IMR-90 (cell line): ENCODE data around the gene COPS2. TPM values are rescaled to one million over a fixed set of nuclear protein-coding genes. Genes with fewer than 3 reads are reported as not detected.

Experiments
- ATAC-seq: fragments of 200-7000 bp; cut with Tn5 transposase; 2 replicates; pipeline ENCODE4 v1.9.1; 2020; ENCODE audit warnings: low read depth, mild to moderate bottlenecking, moderate library complexity
- BruUV-seq: library from RNA; stranded (reverse); fragments of 400-500 nt; replicated peaks from 2 replicates; lab custom pipeline; 2021; lab: Mats Ljungman, UMichigan
- CTCF ChIA-PET: fragments of 300-600 bp; formaldehyde crosslinking; extraction: SDS; loops from one replicate; lab custom pipeline; 2021; ENCODE audit warnings: antibody characterized with exemption; lab: Yijun Ruan, JAX
- POLR2A ChIA-PET: fragments of 300-600 bp; sonication (Branson Sonifier 250); formaldehyde crosslinking; loops from one replicate; lab custom pipeline; 2022; ENCODE audit warnings: antibody characterized with exemption; ENCODE audit not compliant: unreplicated experiment; lab: Charles Lee
- DNase-seq: peaks from one replicate; pipeline ENCODE4 v3.0.0; 2013
- H2AFZ ChIP-seq: replicated peaks from 2 replicates; pipeline ENCODE3; 2013; ENCODE audit warnings: low read length, mild to moderate bottlenecking; ENCODE audit not compliant: poor library complexity
- H2AK5ac ChIP-seq: 2 replicates; pipeline ENCODE4 v1.6.1; 2013; ENCODE audit warnings: low read depth, low read length, inconsistent platforms
- H2AK9ac ChIP-seq: replicated peaks from 2 replicates; pipeline ENCODE3; 2013; ENCODE audit warnings: mild to moderate bottlenecking, low read depth, low read length, moderate library complexity; ENCODE audit not compliant: poor library complexity
- H2BK120ac ChIP-seq: 2 replicates; pipeline ENCODE4 v1.6.1; 2013; ENCODE audit warnings: low read depth, low read length, inconsistent platforms
- H2BK15ac ChIP-seq: 3 replicates; pipeline ENCODE4 v1.6.1; 2013; ENCODE audit warnings: low read depth, low read length, inconsistent platforms
- H2BK20ac ChIP-seq: 2 replicates; pipeline ENCODE4 v1.6.1; 2013; ENCODE audit warnings: low read depth, mild to moderate bottlenecking, inconsistent platforms, low read length, moderate library complexity
- H2BK5ac ChIP-seq: 2 replicates; pipeline ENCODE4 v1.6.1; 2013; ENCODE audit warnings: mild to moderate bottlenecking, low read depth, low read length, inconsistent platforms; ENCODE audit not compliant: poor library complexity, severe bottlenecking
- H3K14ac ChIP-seq: replicated peaks from 2 replicates; pipeline ENCODE4 v1.6.1; 2013; ENCODE audit warnings: low read depth, low read length, inconsistent platforms
- H3K18ac ChIP-seq: 2 replicates; pipeline ENCODE4 v1.6.1; 2013; ENCODE audit warnings: low read depth, low read length, control low read depth
- H3K23ac ChIP-seq: 2 replicates; pipeline ENCODE4 v1.6.1; 2013; ENCODE audit warnings: low read depth, low read length, inconsistent platforms
- H3K27ac ChIP-seq: 2 replicates; pipeline ENCODE4 v1.5.1; 2013; ENCODE audit warnings: mild to moderate bottlenecking, control low read depth, low read length; ENCODE audit not compliant: insufficient read depth
- H3K27me3 ChIP-seq: 2 replicates; pipeline ENCODE4 v1.6.1; 2013; ENCODE audit warnings: low read length; ENCODE audit not compliant: control insufficient read depth, insufficient read depth
- H3K36me3 ChIP-seq: 2 replicates; pipeline ENCODE4 v1.6.1; 2013; ENCODE audit warnings: low read length, mixed read lengths; ENCODE audit not compliant: control insufficient read depth, insufficient read depth
- H3K4ac ChIP-seq: 2 replicates; pipeline ENCODE4 v1.6.1; 2013; ENCODE audit warnings: low read depth, low read length, inconsistent platforms
- H3K4me1 ChIP-seq: 2 replicates; pipeline ENCODE4 v1.6.1; 2013; ENCODE audit warnings: low read length, mixed read lengths; ENCODE audit not compliant: control insufficient read depth, insufficient read depth
- H3K4me2 ChIP-seq: 2 replicates; pipeline ENCODE4 v1.6.1; 2013; ENCODE audit warnings: low read depth, mild to moderate bottlenecking, control low read depth, low read length, moderate library complexity
- H3K4me3 ChIP-seq: 2 replicates; pipeline ENCODE4 v1.5.1; 2013; ENCODE audit warnings: low read depth, mild to moderate bottlenecking, control low read depth, low read length, moderate library complexity; ENCODE audit not compliant: insufficient read depth
- H3K56ac ChIP-seq: 2 replicates; pipeline ENCODE4 v1.6.1; 2013; ENCODE audit warnings: low read length, inconsistent platforms; ENCODE audit not compliant: insufficient read depth; ENCODE audit errors: extremely low read depth
- H3K79me1 ChIP-seq, 2 experiments: 2 replicates each; pipeline ENCODE4 v1.6.1; 2013; ENCODE audit warnings: low read length in 2 of 2, inconsistent platforms in 1 of 2, low read depth in 1 of 2
- H3K9ac ChIP-seq: 2 replicates; pipeline ENCODE4 v1.6.1; 2013; ENCODE audit warnings: low read depth, low read length, control low read depth
- H3K9me1 ChIP-seq: 2 replicates; pipeline ENCODE4 v1.6.1; 2013; ENCODE audit warnings: low read length, inconsistent platforms; ENCODE audit not compliant: insufficient read depth
- H3K9me3 ChIP-seq: 2 replicates; pipeline ENCODE4 v1.6.1; 2013; ENCODE audit warnings: low read length; ENCODE audit not compliant: control insufficient read depth, insufficient read depth
- H4K20me1 ChIP-seq: 2 replicates; pipeline ENCODE4 v1.6.1; 2013; ENCODE audit warnings: low read length, inconsistent platforms; ENCODE audit not compliant: insufficient read depth
- H4K5ac ChIP-seq: 2 replicates; pipeline ENCODE4 v1.6.1; 2013; ENCODE audit warnings: mild to moderate bottlenecking, low read depth, low read length, control low read depth
- H4K8ac ChIP-seq, 2 experiments: 2 replicates each; pipeline ENCODE4 v1.6.1; 2013; ENCODE audit warnings: low read depth in 2 of 2, low read length in 2 of 2, control low read depth in 1 of 2, inconsistent platforms in 1 of 2
- H4K91ac ChIP-seq: 2 replicates; pipeline ENCODE4 v1.6.1; 2013; ENCODE audit warnings: low read depth, low read length, inconsistent platforms; ENCODE audit not compliant: insufficient read depth
- BHLHE40 ChIP-seq: fragments of 150-350 bp; IDR thresholded peaks from 2 replicates; pipeline ENCODE4 v1.6.1; 2016; ENCODE audit warnings: mild to moderate bottlenecking, low read depth, low read length
- MXI1 ChIP-seq: IDR thresholded peaks from 2 replicates; pipeline ENCODE4 v1.6.1; 2012; ENCODE audit warnings: low read depth, mild to moderate bottlenecking, low read length, moderate library complexity, borderline replicate concordance
- POLR2A ChIP-seq: IDR thresholded peaks from 2 replicates; pipeline ENCODE4 v1.6.1; 2012; ENCODE audit warnings: mild to moderate bottlenecking, low read depth, low read length
- SMC3 ChIP-seq: fragments of 150-350 bp; IDR thresholded peaks from 2 replicates; pipeline ENCODE4 v1.6.1; 2016; ENCODE audit warnings: low read depth, mild to moderate bottlenecking, antibody characterized with exemption, low read length, moderate library complexity
- WGBS, 2 experiments: methylation state at CpG; one replicate each; pipeline versions ENCODE4 v1.1.5 to v1.1.7; 2013; ENCODE audit warnings: missing lambda C conversion rate in 2 of 2; ENCODE audit not compliant: insufficient read length in 1 of 2; ENCODE audit errors: extremely low coverage in 2 of 2; 5-methylcytosine and 5-hydroxymethylcytosine counted together
- dilution Hi-C: fragments of 300-500 bp; cut with HindIII; formaldehyde crosslinking; loops from one replicate; pipeline ENCODE4 v1.14.3; 2018; ENCODE audit warnings: low sequenced_read_pairs; ENCODE audit not compliant: unreplicated experiment
- in situ Hi-C: fragments of 300-500 bp; cut with MboI; formaldehyde crosslinking; loops from 3 replicates; pipeline ENCODE4 v1.14.3; 2019; ENCODE audit warnings: low sequenced_read_pairs, inconsistent platforms, mixed read lengths
- intact Hi-C: fragments of 100-400 bp; cut with micrococcal nuclease; formaldehyde crosslinking; loops from 2 replicates; pipeline ENCODE4 v1.10.0; 2022
- polyA plus RNA-seq, 3 experiments: library from polyadenylated mRNA; depleted of rRNA; stranded (reverse); fragments of >200 nt; gene quantifications; 2 replicates each; pipeline ENCODE4 v1.2.3, GENCODE V29; 2012; ENCODE audit warnings: low replicate concordance in 1 of 3
- total RNA-seq: library from RNA; depleted of rRNA; stranded (reverse); fragments of >200 nt; gene quantifications from 2 replicates; pipeline ENCODE4 v1.2.3, GENCODE V29; 2012

Gene COPS2
- total and polyA plus RNA-seq, 2 of the 4 experiments (the other 2 are of a cell fraction) = 54.6 to 75.6 TPM

DNA sequence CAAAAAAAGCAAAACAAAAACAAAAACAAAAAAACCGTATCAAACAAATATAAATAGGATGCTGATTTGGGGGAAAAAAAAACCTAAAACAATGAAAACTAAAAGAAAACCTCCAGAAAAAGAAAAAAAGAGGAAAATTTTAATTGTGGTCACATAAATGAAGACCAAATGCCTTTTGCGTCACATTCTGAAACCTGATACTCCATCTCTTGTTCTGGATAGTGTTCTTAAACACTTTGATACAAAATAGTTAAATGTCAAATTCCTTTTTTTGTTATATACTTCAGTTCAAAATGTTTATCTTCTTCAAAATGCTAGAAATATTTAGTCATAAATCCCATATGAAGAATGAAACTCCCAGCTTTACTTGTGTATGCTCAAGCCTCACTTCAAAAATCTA is 31.0 kb downstream of the COPS2 start:
- no peak overlapping the region for H3K56ac ChIP-seq
- DNase-seq (peak; percentile 27), ATAC-seq (no peak)
- H3K9me1 ChIP-seq = no peaks in the 10 kb centered on the region
- dilution Hi-C loops (no loop called here), in situ Hi-C loops (no loop called here), intact Hi-C loops (no loop called here)
- no peak overlapping the region for H3K9ac ChIP-seq
- H3K27ac ChIP-seq = peak overlapping the region; percentile 56; the same call in 1 of the 2 replicates
- H3K9me3 ChIP-seq = no peaks in the 10 kb centered on the region
- H2BK120ac ChIP-seq = no peak overlapping the region
- no peak overlapping the region for H4K8ac ChIP-seq
- no peak overlapping the region for H3K4ac ChIP-seq
- no CpG with 5 or more reads among the region's 2 CpGs for WGBS, 2 experiments
- H3K79me1 ChIP-seq = peaks cover 4 to 6% of the 10 kb centered on the region in 2 experiments; a peak in 2 of 4 replicates
- H2BK20ac ChIP-seq = no peak overlapping the region
- no peak overlapping the region for H2AFZ ChIP-seq
- no peak overlapping the region for H3K14ac ChIP-seq
- peak overlapping the region; percentile 29 for H2BK5ac ChIP-seq
- H2AK5ac ChIP-seq = 0 out of 2 replicates have a peak overlapping the region, but pooled peaks have one; percentile 5
- H3K23ac ChIP-seq = no peak overlapping the region
- CTCF ChIA-PET = no interaction called here
- H3K4me2 ChIP-seq = no peak overlapping the region
- H2AK9ac ChIP-seq = no peak overlapping the region
- no peaks in the 10 kb centered on the region for H3K4me1 ChIP-seq
- no peak overlapping the region for H4K5ac ChIP-seq
- no TSS peak for BruUV-seq
- H3K36me3 ChIP-seq = peaks cover 11% of the 10 kb centered on the region
- POLR2A ChIA-PET = no interaction called here
- no peaks in the 10 kb centered on the region for H4K20me1 ChIP-seq
- H2BK15ac ChIP-seq = no peak overlapping the region
- H3K4me3 ChIP-seq = no peak overlapping the region
- no peak overlapping the region for H3K18ac ChIP-seq
- TF ChIP-seq POLR2A (no peak), BHLHE40 (no peak), MXI1 (no peak), SMC3 (no peak)
- no peaks in the 10 kb centered on the region for H3K27me3 ChIP-seq
- H4K91ac ChIP-seq = no peak overlapping the region
